Islet precursor cell (in vitro differentiated cells): ENCODE results near the gene GCC1.

ENCODE experiments used
- DNase-seq: peaks from one replicate; pipeline ENCODE4 v3.0.0-alpha.2; 2018

GCC1 gene

GRCh38 chr7:127535546-127536393 lies 49.6 kb downstream of the GCC1 start:
- no peak for DNase-seq

DNA sequence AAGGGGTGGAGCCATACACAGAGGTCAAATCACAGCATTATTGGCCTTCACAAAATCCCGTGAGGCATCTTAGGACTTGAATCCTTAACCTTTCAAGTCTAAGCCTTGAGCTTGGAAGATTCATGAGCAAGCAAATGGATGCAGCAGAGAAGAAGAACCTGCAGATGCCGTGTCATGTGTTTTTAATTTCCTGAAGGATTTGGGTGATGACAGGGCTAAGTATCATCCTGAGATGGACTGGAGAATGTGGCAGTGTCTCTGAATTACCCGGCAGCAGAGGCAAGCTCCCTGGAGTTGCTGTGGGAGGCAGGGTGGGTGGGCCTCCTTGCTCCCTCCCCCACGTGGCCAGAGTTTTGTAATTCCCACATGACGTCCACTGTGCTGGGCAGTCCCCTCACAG lies 50.8 kb downstream of the GCC1 start:
- DNase-seq = no peak

- no peak for DNase-seq
Measured at GRCh38 chr7:127532736-127533135, 52.7 kb downstream of the GCC1 start.

GRCh38 chr7:127532151-127532550 lies 53.2 kb downstream of the GCC1 start:
- DNase-seq = no peak
